T47D (cell line): ENCODE data around the gene HAS3.

Experiments used
- DNase-seq, 2 experiments: peaks; one replicate each; pipeline versions ENCODE4 v3.0.0 to v3.0.0-alpha.2; 2011 to 2012; ENCODE audit warnings: low read depth in 1 of 2, low spot score in 1 of 2
- JUND ChIP-seq: IDR thresholded peaks from 2 replicates; pipeline ENCODE4 v1.6.1; 2012; ENCODE audit warnings: low read depth
- in situ Hi-C: cut with HindIII; loops from 2 replicates; pipeline ENCODE4 v1.10.0; 2016; ENCODE audit warnings: low sequenced_read_pairs, low pct_unique_long_range_greater_than_20kb

Gene HAS3

DNA sequence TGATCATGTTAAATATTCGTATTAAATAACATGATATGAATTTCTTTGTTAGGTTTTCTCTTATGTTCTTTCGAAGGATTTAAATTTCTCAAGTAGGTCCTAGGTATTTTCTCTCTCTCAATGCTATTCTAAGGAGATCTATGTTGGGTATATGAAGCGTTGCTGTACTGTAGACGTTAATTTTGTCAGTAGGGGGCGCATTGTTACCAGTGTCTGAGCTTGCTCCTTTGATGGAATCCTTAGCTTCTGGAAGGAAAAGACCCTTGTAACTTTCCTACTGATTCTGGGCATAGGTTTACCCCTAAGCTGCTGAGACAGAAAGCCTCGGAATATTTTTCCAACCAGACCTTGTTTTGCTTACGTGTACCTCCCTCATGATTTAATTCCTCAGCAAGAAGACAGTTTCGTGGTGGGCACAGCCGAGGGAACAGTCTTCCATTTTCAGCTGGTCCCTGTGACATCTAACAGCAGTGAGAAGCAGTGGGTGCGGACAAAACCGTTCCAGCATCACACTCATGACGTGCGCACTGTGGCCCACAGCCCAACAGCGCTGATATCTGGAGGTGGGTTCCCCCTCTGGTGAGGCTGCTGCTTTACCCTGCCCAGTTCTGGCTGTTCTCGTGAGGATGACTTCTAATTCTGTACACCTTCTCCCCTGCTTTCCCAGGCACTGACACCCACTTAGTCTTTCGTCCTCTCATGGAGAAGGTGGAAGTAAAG is 44.9 kb downstream of the HAS3 start:
- TF ChIP-seq JUND, result no peak
- in situ Hi-C loops, result no loop called here
- DNase-seq, result peak; percentile 60 to 80

DNA sequence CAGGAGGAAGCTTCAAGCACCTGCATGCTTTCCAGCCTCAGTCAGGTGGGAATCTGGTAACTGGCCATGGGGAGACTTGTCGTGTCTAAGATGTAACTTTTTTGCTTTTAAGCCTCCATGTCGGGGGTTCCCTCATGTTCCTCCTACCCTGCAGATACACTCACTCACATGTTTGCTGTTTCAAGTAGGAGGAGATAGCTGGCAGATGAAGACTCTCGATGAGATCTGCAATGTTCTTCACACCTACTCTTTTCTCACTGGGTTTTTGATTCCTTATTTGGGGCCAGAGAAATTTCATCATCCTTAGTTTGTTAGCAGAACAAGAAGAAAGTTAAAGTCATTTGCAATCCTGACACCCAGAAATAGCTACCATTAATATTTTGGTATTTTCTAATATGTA is 51.7 kb downstream of the HAS3 start:
- TF ChIP-seq JUND, result no peak
- in situ Hi-C loops, result no loop called here

DNA sequence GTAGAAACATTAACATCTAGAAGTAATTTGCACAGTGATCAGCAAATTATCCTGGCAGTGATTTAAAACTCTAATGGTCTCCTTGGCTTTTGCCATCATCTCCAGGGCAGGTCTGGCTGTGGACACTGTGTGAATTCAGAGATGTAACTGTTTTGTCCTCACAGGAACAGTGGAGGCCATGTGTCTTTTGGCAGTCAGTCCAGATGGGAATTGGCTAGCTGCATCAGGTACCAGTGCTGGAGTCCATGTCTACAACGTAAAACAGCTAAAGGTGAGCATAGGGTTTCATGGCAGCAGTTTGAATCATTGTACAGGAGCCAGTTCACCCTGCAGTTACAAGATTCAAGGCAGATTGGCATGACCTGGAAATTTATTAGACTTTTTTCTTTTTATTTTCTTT is 54.7 kb downstream of the HAS3 start:
- no peak for TF ChIP-seq JUND
- DNase-seq, result no peak
- in situ Hi-C loops, result no loop called here

More for the DNA sequence above, 51.7 kb downstream of the HAS3 start:
- no peak for DNase-seq

- TF ChIP-seq JUND, result no peak
- in situ Hi-C loops, result no loop called here
- DNase-seq, result no peak
Observed at GRCh38 chr16:69165584-69165983, 60.1 kb downstream of the HAS3 start.

- no peak for DNase-seq
- in situ Hi-C loops, result no loop called here
- no peak for TF ChIP-seq JUND
Observed at GRCh38 chr16:69166221-69166833, 60.9 kb downstream of the HAS3 start.

DNA sequence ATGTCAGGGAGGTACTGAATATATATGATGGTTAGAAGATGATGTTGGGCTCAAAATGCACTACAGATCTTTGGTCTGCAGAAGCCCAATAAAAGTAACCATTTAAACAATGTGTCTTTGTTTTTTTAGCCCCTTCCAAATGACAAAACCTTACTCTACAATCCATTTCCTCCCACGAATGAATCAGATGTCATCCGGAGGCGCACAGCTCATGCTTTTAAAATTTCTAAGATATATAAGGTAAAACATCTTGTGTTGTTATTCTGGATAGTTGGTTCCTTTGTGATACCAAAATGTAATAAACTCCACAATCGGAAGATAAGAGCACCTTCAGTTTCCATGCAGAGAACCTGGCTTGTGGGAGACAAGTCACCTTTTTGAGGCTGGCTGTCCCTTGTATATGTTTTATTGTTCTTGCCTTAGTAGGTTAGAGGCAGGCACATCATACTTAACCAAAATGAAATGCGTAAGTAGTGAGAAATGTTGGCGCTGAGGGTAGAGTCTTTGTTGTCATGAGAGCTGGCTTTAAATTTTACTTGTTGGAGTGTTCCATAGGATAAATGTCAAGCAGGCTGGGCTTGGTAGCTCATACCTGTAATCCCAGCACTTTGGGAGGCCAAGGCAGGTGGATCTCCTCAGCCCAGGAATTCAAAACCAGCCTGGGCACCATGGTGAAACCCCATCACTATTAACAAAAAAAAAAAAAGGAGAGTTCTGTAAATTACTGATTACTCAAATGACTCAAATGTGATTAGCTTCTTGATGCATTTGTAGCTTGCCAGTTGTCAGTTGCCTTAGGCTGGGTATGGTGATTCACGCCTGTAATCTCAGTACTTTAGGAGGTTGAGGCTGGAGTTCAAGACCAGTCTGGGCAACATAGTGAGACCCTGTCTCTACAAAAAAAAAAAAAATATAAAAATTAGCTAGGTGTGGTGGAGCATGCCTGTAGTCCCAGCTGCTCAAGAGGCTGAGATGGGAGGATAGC is 61.8 kb downstream of the HAS3 start:
- TF ChIP-seq JUND, result no peak
- in situ Hi-C loops, result no loop called here
- no peak for DNase-seq
